HEK293 (cell line): ENCODE measurements around the gene DSEL.
A peak's percentile ranks its signal among the peaks of the same experiment; 100 is the strongest.

Experiments used
- CTCF ChIA-PET: fragments of 350-600 bp; formaldehyde crosslinking; extraction: SDS; loops from one replicate; lab custom pipeline; 2021; ENCODE audit warnings: antibody characterized with exemption; lab: Yijun Ruan, JAX
- POLR2A ChIA-PET: fragments of 300-600 bp; formaldehyde crosslinking; extraction: SDS; loops from one replicate; lab custom pipeline; 2020; ENCODE audit warnings: antibody characterized with exemption, inconsistent platforms; lab: Yijun Ruan, JAX
- H3K27ac ChIP-seq: fragments of 200-500 bp; sonication (Bioruptor generic); 2 replicates; pipeline ENCODE4 v1.5.1; 2014; ENCODE audit warnings: low read depth, low read length, control low read depth, inconsistent platforms; ENCODE audit errors: extremely low read depth
- H3K36me3 ChIP-seq, 2 experiments: fragments of 200-500 bp in 1 of 2; sonication (Bioruptor generic) in 1 of 2; 1 replicate in 1 of 2; 2 replicates in 1 of 2; pipeline ENCODE4 v1.5.1; 2014 to 2017; ENCODE audit warnings: inconsistent platforms in 2 of 2, low read length in 2 of 2; ENCODE audit not compliant: control insufficient read depth in 2 of 2, insufficient read depth in 1 of 2
- H3K4me1 ChIP-seq: fragments of 200-500 bp; sonication (Bioruptor generic); 2 replicates; pipeline ENCODE4 v1.5.1; 2014; ENCODE audit warnings: mild to moderate bottlenecking, low read length, inconsistent platforms; ENCODE audit not compliant: control insufficient read depth, insufficient read depth
- H3K4me3 ChIP-seq: 2 replicates; pipeline ENCODE4 v1.5.1; 2011; ENCODE audit warnings: low read depth, mild to moderate bottlenecking, control low read depth, low read length, moderate library complexity
- H3K9me3 ChIP-seq: fragments of 200-500 bp; sonication (Bioruptor generic); 2 replicates; pipeline ENCODE4 v1.5.1; 2014; ENCODE audit warnings: low read depth, low read length, inconsistent platforms; ENCODE audit not compliant: control insufficient read depth, insufficient read depth
- BCL11A ChIP-seq: fragments of 450-650 bp; formaldehyde crosslinking; IDR thresholded peaks from 2 replicates; pipeline ENCODE4 v1.5.1; 2016; ENCODE audit warnings: low read depth, missing biosample characterization, missing genetic modification characterization
- GLI2 ChIP-seq: fragments of 450-650 bp; formaldehyde crosslinking; IDR thresholded peaks from 2 replicates; pipeline ENCODE4; 2017; ENCODE audit warnings: missing biosample characterization, missing genetic modification characterization, low read depth, borderline replicate concordance
- KLF7 ChIP-seq: fragments of 450-650 bp; formaldehyde crosslinking; IDR thresholded peaks from 2 replicates; pipeline ENCODE4 v1.5.1; 2016; ENCODE audit warnings: missing biosample characterization, missing genetic modification characterization, borderline replicate concordance
- SALL2 ChIP-seq: fragments of 450-650 bp; formaldehyde crosslinking; IDR thresholded peaks from 2 replicates; pipeline ENCODE4 v1.5.0; 2017; ENCODE audit warnings: missing biosample characterization, mild to moderate bottlenecking, missing genetic modification characterization, borderline replicate concordance
- TCF7L2 ChIP-seq: IDR thresholded peaks from 2 replicates; pipeline ENCODE4 v1.6.1; 2011; ENCODE audit warnings: low read depth, mild to moderate bottlenecking, inconsistent platforms, low read length, moderate library complexity, borderline replicate concordance
- YY1 ChIP-seq: fragments of 450-650 bp; formaldehyde crosslinking; IDR thresholded peaks from 2 replicates; pipeline ENCODE4 v1.5.1; 2018; ENCODE audit warnings: missing biosample characterization, missing genetic modification characterization
- ZBTB17 ChIP-seq: fragments of 450-650 bp; formaldehyde crosslinking; IDR thresholded peaks from 2 replicates; pipeline ENCODE4 v1.5.1; 2016; ENCODE audit warnings: missing biosample characterization, missing genetic modification characterization
- ZBTB20 ChIP-seq: fragments of 450-650 bp; formaldehyde crosslinking; IDR thresholded peaks from 2 replicates; pipeline ENCODE4 v1.5.1; 2016; ENCODE audit warnings: missing biosample characterization, missing genetic modification characterization
- ZEB2 ChIP-seq: fragments of 450-650 bp; formaldehyde crosslinking; IDR thresholded peaks from 2 replicates; pipeline ENCODE4 v1.5.1; 2016; ENCODE audit warnings: missing biosample characterization, missing genetic modification characterization
- ZNF157 ChIP-seq: fragments of 450-650 bp; formaldehyde crosslinking; IDR thresholded peaks from 2 replicates; pipeline ENCODE4 v1.5.1; 2016; ENCODE audit warnings: missing biosample characterization, missing genetic modification characterization
- ZNF169 ChIP-seq: fragments of 450-650 bp; formaldehyde crosslinking; IDR thresholded peaks from 2 replicates; pipeline ENCODE4 v1.5.1; 2016; ENCODE audit warnings: missing biosample characterization, missing genetic modification characterization
- ZNF184 ChIP-seq: fragments of 450-650 bp; IDR thresholded peaks from 2 replicates; pipeline ENCODE4 v1.5.1; 2018; ENCODE audit warnings: missing biosample characterization, mild to moderate bottlenecking, missing genetic modification characterization
- ZNF202 ChIP-seq: fragments of 450-650 bp; formaldehyde crosslinking; IDR thresholded peaks from 2 replicates; pipeline ENCODE4 v1.5.1; 2016; ENCODE audit warnings: missing biosample characterization, missing genetic modification characterization, borderline replicate concordance
- ZNF248 ChIP-seq: fragments of 450-650 bp; formaldehyde crosslinking; IDR thresholded peaks from 2 replicates; pipeline ENCODE4 v1.5.1; 2017; ENCODE audit warnings: missing biosample characterization, missing genetic modification characterization
- ZNF274 ChIP-seq, 2 experiments: fragments of 200-500 bp in 1 of 2; fragments of 450-650 bp in 1 of 2; sonication (Bioruptor generic) in 1 of 2; formaldehyde crosslinking in 1 of 2; IDR thresholded peaks; 2 replicates each; pipeline versions ENCODE4 v1.5.1 to v1.6.1; 2014 to 2016; ENCODE audit warnings: borderline replicate concordance in 1 of 2, inconsistent platforms in 1 of 2, low read length in 1 of 2, missing biosample characterization in 1 of 2, missing genetic modification characterization in 1 of 2
- ZNF302 ChIP-seq: fragments of 450-650 bp; formaldehyde crosslinking; IDR thresholded peaks from 2 replicates; pipeline ENCODE4 v1.5.1; 2016; ENCODE audit warnings: missing biosample characterization, missing genetic modification characterization, low read depth
- ZNF335 ChIP-seq: fragments of 450-650 bp; formaldehyde crosslinking; conservative IDR thresholded peaks from 2 replicates; pipeline ENCODE4 v1.5.1; 2016; ENCODE audit warnings: missing biosample characterization, missing genetic modification characterization
- ZNF416 ChIP-seq: fragments of 450-650 bp; formaldehyde crosslinking; IDR thresholded peaks from 2 replicates; pipeline ENCODE4 v1.5.1; 2016; ENCODE audit warnings: missing biosample characterization, missing genetic modification characterization
- ZNF544 ChIP-seq: fragments of 450-650 bp; formaldehyde crosslinking; IDR thresholded peaks from 2 replicates; pipeline ENCODE4 v1.5.0; 2017; ENCODE audit warnings: missing biosample characterization, missing genetic modification characterization
- ZNF549 ChIP-seq: fragments of 450-650 bp; IDR thresholded peaks from 2 replicates; pipeline ENCODE4 v1.5.1; 2018; ENCODE audit warnings: missing biosample characterization, missing genetic modification characterization, mild to moderate bottlenecking, inconsistent platforms, moderate library complexity
- ZNF555 ChIP-seq: fragments of 450-650 bp; formaldehyde crosslinking; conservative IDR thresholded peaks from 2 replicates; pipeline ENCODE4 v1.5.1; 2017; ENCODE audit warnings: missing biosample characterization, mild to moderate bottlenecking, missing genetic modification characterization, inconsistent platforms
- ZNF600 ChIP-seq: fragments of 450-650 bp; formaldehyde crosslinking; IDR thresholded peaks from 2 replicates; pipeline ENCODE4 v1.5.1; 2016; ENCODE audit warnings: missing biosample characterization, missing genetic modification characterization
- ZNF701 ChIP-seq: fragments of 450-650 bp; formaldehyde crosslinking; IDR thresholded peaks from 2 replicates; pipeline ENCODE4 v1.5.1; 2016; ENCODE audit warnings: missing biosample characterization, missing genetic modification characterization
- ZSCAN30 ChIP-seq: fragments of 450-650 bp; IDR thresholded peaks from 2 replicates; pipeline ENCODE4 v1.5.1; 2018; ENCODE audit warnings: missing biosample characterization, mild to moderate bottlenecking, missing genetic modification characterization, moderate library complexity
- TF ChIP-seq, protein P1 (sequence below): fragments of 450-650 bp; formaldehyde crosslinking; IDR thresholded peaks from 2 replicates; pipeline ENCODE4 v1.5.1; 2016; ENCODE audit warnings: missing biosample characterization, missing genetic modification characterization

The DSEL gene

GRCh38 chr18:67515942-67516538, 480 bp downstream of the DSEL start (continued):
- TF ChIP-seq ZNF701 (tag by site-specific recombination) (no peak), ZSCAN30 (tag by site-specific recombination) (0 out of 2 replicates have a peak, but pooled peaks have one; percentile 29), ZNF335 (tag by site-specific recombination) (peak; percentile 78)

DNA sequence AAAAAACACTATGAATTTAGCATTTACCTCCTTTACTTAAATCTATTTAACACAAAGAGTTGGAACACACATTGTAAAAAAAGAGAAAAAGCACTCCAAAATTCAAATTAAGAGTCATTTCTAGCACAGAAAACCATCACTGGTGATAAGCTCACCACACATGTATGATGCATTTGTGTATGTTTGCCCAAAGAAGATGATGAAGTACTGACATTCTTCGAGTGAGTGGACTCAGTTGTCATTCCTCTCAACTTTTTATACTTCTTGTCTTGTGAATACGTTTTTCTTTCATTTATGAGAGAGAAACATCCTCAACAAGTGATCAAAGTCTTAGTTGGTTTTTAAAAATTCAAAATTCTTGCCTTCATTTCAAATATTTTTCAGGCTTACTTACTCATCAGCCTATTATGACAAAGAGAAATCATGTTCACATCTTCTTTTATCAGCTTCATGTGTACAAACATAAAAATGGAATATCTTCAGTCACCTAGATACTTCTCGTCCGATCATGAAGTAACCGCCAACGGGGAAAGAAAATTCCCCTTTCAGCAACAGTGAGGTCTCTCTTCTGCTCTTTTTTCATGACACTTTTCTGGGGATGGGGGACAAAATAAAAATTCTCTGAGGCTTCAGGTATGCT, 1.5 kb downstream of the DSEL start:
- no peak for TF ChIP-seq ZNF184
- no peak for TF ChIP-seq ZNF202 (tag by site-specific recombination)
- no peak for TF ChIP-seq YY1 (tag by site-specific recombination)
- TF ChIP-seq SALL2: no peak
- no peak for TF ChIP-seq BCL11A (tag by site-specific recombination)
- TF ChIP-seq ZNF248 (tag by site-specific recombination): no peak
- peaks cover 0 to 13% of the 10 kb centered on the region in 2 experiments; a peak in 1 of 3 replicates for H3K36me3 ChIP-seq
- ChIA-PET CTCF (interaction anchor here (0.6 to 2.4 kb wide), 6 partner anchors 10 to 1219 kb away, joined by 3 to 14 read pairs (median 4); no protein-coding TSS in a partner anchor), POLR2A (no interaction called here)
- no peak overlapping the region for H3K27ac ChIP-seq
- H3K4me3 ChIP-seq: no peak overlapping the region; the same call in 1 of the 2 replicates
- no peaks in the 10 kb centered on the region for H3K9me3 ChIP-seq
- H3K4me1 ChIP-seq: peaks cover 3% of the 10 kb centered on the region; the same call in 1 of the 2 replicates

DNA sequence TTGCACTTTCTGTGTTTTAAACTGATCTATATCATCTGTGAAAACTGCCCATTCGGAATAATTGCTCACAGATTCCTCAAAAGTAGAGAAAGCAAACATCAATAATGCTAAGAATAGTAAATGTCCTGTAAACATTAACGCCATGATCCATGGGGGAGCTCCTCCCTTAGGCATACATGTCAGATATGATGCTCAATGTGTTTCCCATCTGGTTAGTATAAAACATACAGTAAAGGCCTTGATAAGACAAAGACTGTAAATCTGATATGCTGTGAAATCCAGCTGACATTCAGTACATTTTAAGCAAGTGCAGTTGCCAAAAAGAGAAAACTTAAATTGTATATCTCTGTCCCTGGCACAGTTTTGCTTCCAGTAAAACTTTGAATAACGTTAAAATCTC, 2.1 kb downstream of the DSEL start:
- peaks cover 3% of the 10 kb centered on the region; the same call in 1 of the 2 replicates for H3K4me1 ChIP-seq
- peaks cover 0 to 13% of the 10 kb centered on the region in 2 experiments; a peak in 1 of 3 replicates for H3K36me3 ChIP-seq
- H3K9me3 ChIP-seq: no peaks in the 10 kb centered on the region
- H3K4me3 ChIP-seq: no peak overlapping the region
- POLR2A ChIA-PET: no interaction called here
- H3K27ac ChIP-seq: no peak overlapping the region
- TF ChIP-seq ZBTB17 (tag by site-specific recombination) (no peak), ZNF544 (tag by site-specific recombination) (no peak), ZNF157 (tag by site-specific recombination) (no peak), GLI2 (tag by site-specific recombination) (no peak), KLF7 (no peak), ZNF274 (IDR thresholded peaks at IDR 0.05; ENCODE audit: low read length) (no peak), ZNF274 (tag by site-specific recombination; IDR thresholded peaks at IDR 0.05; ENCODE audit: borderline replicate concordance) (no peak), ZNF555 (tag by site-specific recombination) (no peak), ZEB2 (tag by site-specific recombination) (no peak)
- TF ChIP-seq, protein P1, sequence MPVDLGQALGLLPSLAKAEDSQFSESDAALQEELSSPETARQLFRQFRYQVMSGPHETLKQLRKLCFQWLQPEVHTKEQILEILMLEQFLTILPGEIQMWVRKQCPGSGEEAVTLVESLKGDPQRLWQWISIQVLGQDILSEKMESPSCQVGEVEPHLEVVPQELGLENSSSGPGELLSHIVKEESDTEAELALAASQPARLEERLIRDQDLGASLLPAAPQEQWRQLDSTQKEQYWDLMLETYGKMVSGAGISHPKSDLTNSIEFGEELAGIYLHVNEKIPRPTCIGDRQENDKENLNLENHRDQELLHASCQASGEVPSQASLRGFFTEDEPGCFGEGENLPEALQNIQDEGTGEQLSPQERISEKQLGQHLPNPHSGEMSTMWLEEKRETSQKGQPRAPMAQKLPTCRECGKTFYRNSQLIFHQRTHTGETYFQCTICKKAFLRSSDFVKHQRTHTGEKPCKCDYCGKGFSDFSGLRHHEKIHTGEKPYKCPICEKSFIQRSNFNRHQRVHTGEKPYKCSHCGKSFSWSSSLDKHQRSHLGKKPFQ (tag by site-specific recombination): no peak
- CTCF ChIA-PET: interaction anchor here (0.6 to 2.4 kb wide), 3 partner anchors 181 to 1220 kb away, joined by 3 to 14 read pairs (median 4); no protein-coding TSS in a partner anchor

- Histone ChIP-seq H3K4me3 (no peak overlapping the region), H3K36me3 (peaks cover 0 to 13% of the 10 kb centered on the region in 2 experiments; a peak in 1 of 3 replicates), H3K4me1 (peaks cover 3% of the 10 kb centered on the region; the same call in 1 of the 2 replicates), H3K9me3 (no peaks in the 10 kb centered on the region), H3K27ac (no peak overlapping the region)
- ChIA-PET POLR2A (no interaction called here), CTCF (interaction anchor here (0.6 to 1.2 kb wide), 9 partner anchors 21 to 1147 kb away, joined by 3 to 12 read pairs (median 3); no protein-coding TSS in a partner anchor)
- no peak for TF ChIP-seq ZNF600 (tag by site-specific recombination)
- no peak for TF ChIP-seq ZNF169
- no peak for TF ChIP-seq TCF7L2
- no peak for TF ChIP-seq ZNF549
- TF ChIP-seq ZNF302: no peak
- no peak for TF ChIP-seq ZBTB20 (tag by site-specific recombination)
- TF ChIP-seq ZNF416 (tag by site-specific recombination): no peak
- TF ChIP-seq ZNF335 (tag by site-specific recombination): no peak
These were observed 3.2 kb downstream of the DSEL start for GRCh38 chr18:67513280-67513679.
